ENCODE data around the gene KCNB1. TPM values are rescaled to one million over a fixed set of nuclear protein-coding genes. Genes with fewer than 3 reads are reported as not detected.
A peak's percentile ranks its signal among the peaks of the same experiment; 100 is the strongest.
"Not testable (repeated sequence)": the region's sequence is repeated elsewhere in the genome, so short reads cannot be mapped to it uniquely, and the experiment has no call there.

Gene KCNB1
- total RNA-seq, 6 donors from 2014 or later: 0.40 to 2.2 (median 0.98) TPM

DNA sequence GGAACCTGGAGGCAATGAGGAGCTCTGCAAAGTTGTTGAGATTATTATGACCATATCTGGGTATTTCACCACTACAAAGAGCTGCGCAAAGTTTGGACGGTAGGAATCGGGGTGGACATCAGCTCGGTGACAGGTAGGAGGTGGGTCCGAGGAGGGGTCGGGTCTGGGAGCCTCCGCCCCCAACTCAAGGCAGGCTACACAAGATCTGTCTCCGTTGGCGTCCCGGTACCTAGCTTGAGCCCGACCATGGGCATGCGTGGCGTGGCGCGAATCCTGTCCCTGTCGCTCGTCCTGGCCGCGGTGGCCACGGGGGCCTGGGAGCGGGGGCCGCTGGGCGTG lies 164.4 kb downstream of the KCNB1 start:
- no peak overlapping the region for H3K27ac ChIP-seq
- peaks cover 0 to 27% (median 17%) of the 10 kb centered on the region in 4 donors for H3K27me3 ChIP-seq
- H3K4me1 ChIP-seq: peaks cover 16 to 19% (median 16%) of the 10 kb centered on the region in 4 donors
- peak overlapping the region in 3 of 4 donors; percentile 24 to 44 (median 37) for H3K4me3 ChIP-seq
- H3K36me3 ChIP-seq: no peaks in the 10 kb centered on the region
- ATAC-seq (ENCODE audit: low FRiP score in 2 of 2): no peak
- TF ChIP-seq, protein P1, sequence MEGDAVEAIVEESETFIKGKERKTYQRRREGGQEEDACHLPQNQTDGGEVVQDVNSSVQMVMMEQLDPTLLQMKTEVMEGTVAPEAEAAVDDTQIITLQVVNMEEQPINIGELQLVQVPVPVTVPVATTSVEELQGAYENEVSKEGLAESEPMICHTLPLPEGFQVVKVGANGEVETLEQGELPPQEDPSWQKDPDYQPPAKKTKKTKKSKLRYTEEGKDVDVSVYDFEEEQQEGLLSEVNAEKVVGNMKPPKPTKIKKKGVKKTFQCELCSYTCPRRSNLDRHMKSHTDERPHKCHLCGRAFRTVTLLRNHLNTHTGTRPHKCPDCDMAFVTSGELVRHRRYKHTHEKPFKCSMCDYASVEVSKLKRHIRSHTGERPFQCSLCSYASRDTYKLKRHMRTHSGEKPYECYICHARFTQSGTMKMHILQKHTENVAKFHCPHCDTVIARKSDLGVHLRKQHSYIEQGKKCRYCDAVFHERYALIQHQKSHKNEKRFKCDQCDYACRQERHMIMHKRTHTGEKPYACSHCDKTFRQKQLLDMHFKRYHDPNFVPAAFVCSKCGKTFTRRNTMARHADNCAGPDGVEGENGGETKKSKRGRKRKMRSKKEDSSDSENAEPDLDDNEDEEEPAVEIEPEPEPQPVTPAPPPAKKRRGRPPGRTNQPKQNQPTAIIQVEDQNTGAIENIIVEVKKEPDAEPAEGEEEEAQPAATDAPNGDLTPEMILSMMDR (IDR thresholded peaks at IDR 0.05): no peak
- TF ChIP-seq POLR2A (IDR thresholded peaks at IDR 0.05) (no peak), EP300 (IDR thresholded peaks at IDR 0.05) (no peak), POLR2AphosphoS5 (IDR thresholded peaks at IDR 0.05) (no peak)
- 8 to 9% methylated on average over 13 to 21 of the region's 23 CpGs for WGBS, 2 donors
- no peaks in the 10 kb centered on the region for H3K9me3 ChIP-seq
- no peak for DNase-seq

GRCh38 chr20:49316704-49317103 lies 165.8 kb downstream of the KCNB1 start:
- Histone ChIP-seq H3K4me1 (peaks cover 16 to 17% (median 16%) of the 10 kb centered on the region in 4 donors), H3K4me3 (no peak overlapping the region), H3K27me3 (peaks cover 0 to 27% (median 17%) of the 10 kb centered on the region in 4 donors), H3K27ac (no peak overlapping the region), H3K36me3 (no peaks in the 10 kb centered on the region), H3K9me3 (no peaks in the 10 kb centered on the region)
- no peak for TF ChIP-seq EP300 (IDR thresholded peaks at IDR 0.05)
- TF ChIP-seq POLR2AphosphoS5 (IDR thresholded peaks at IDR 0.05): no peak
- TF ChIP-seq, protein P1 (IDR thresholded peaks at IDR 0.05): no peak
- no peak for TF ChIP-seq POLR2A (IDR thresholded peaks at IDR 0.05)
- DNase-seq (no peak), ATAC-seq (ENCODE audit: low FRiP score in 2 of 2) (no peak)
- WGBS, 2 donors: 39 to 89% methylated on average over 2 of the region's 2 CpGs

DNA sequence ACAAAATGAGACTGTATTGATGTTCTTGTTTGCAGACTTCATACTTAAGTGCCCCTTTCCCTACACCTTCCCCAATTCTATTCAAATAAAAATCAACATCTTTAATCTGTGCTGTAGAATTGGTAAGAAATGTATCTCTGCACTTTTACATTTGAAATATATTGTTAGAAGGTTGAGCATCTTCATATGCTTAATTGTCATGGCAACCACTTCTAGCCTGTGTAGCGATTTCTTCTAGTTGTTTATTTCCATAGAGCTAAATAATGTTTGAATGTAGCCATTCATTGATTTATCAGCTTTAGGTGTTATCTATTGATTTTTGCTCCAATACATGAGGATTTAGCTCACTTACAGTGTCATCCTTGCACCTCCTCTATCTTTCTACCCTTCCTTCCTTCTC lies 166.9 kb downstream of the KCNB1 start:
- 85 to 86% methylated on average over 1 of the region's 1 CpG for WGBS, 2 donors
- Histone ChIP-seq H3K27ac (no peak overlapping the region), H3K27me3 (peaks cover 0 to 24% (median 17%) of the 10 kb centered on the region in 4 donors), H3K4me1 (peaks cover 16 to 17% (median 16%) of the 10 kb centered on the region in 4 donors), H3K36me3 (no peaks in the 10 kb centered on the region), H3K4me3 (no peak overlapping the region), H3K9me3 (no peaks in the 10 kb centered on the region)
- ATAC-seq (ENCODE audit: low FRiP score in 2 of 2): no peak
- no peak for TF ChIP-seq POLR2A (IDR thresholded peaks at IDR 0.05)
- TF ChIP-seq, protein P1 (IDR thresholded peaks at IDR 0.05): no peak
- TF ChIP-seq EP300 (IDR thresholded peaks at IDR 0.05): no peak
- no peak for TF ChIP-seq POLR2AphosphoS5 (IDR thresholded peaks at IDR 0.05)
- no peak for DNase-seq

DNA sequence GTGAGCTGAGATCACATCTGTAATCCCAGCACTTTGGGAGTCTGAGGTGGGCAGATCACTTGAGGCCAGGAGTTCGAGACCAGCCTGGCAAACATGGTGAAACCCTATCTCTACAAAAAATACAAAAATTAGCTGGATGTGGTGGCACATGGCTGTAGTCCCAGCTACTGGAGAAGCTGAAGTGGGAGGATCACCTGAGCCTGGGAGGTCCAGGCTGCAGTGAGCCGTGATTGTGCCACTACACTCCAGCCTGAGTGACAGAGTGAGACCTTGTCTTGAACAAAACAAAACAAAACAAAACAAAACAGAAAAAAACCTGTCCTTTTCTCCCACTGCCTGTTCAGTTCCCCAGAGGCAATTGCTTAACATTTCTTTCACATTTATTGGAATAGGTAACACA lies 168.4 kb downstream of the KCNB1 start:
- H3K4me3 ChIP-seq; H3K36me3 ChIP-seq; H3K27ac ChIP-seq; H3K9me3 ChIP-seq; DNase-seq; ATAC-seq (ENCODE audit: low FRiP score in 2 of 2): not testable (repeated sequence)
- Histone ChIP-seq H3K27me3 (peaks cover 0 to 14% (median 8%) of the 10 kb centered on the region in 4 donors), H3K4me1 (peaks cover 11 to 12% (median 11%) of the 10 kb centered on the region in 4 donors)
- WGBS, 2 donors: 70 to 73% methylated on average over 2 of the region's 2 CpGs

Other genes with a start within 250 kb of the KCNB1 start
- gene ZNFX1, start 204.6 kb downstream of the KCNB1 start, total RNA-seq: 10 to 100 TPM; 39.3 to 64.6 (median 42.4) TPM
- 10 to 100 TPM in 4 of 6 donors, 1 to 10 TPM in 2; 8.2 to 71.4 (median 18.4) TPM for gene PTGIS, start 85.5 kb upstream of the KCNB1 start, total RNA-seq
- 10 to 100 TPM; 16.2 to 49.0 (median 36.7) TPM for gene B4GALT5, start 231.2 kb upstream of the KCNB1 start, total RNA-seq

Measured in upper lobe of left lung (tissue), 6 donors.